Thyroid gland (tissue), 4 donors: ENCODE results near the gene TTBK1. TPM values are rescaled to one million over a fixed set of nuclear protein-coding genes. Genes with fewer than 3 reads are reported as not detected.

Experiments used
- DNase-seq, 2 donors: peaks; one replicate each; pipeline ENCODE4 v3.0.0-alpha.2; 2019
- H3K27ac ChIP-seq, 3 donors: fragments of 200-600 bp; sonication (generic); 1 replicate in 2 of 3; 2 replicates in 1 of 3; pipeline ENCODE4 v1.5.1; 2016 to 2019; ENCODE audit warnings: mild to moderate bottlenecking in 1 of 3, moderate library complexity in 1 of 3
- H3K27me3 ChIP-seq: fragments of 200-600 bp; sonication (generic); one replicate; pipeline ENCODE4 v1.5.1; 2019
- H3K36me3 ChIP-seq, 2 donors: fragments of 200-600 bp; sonication (generic); one replicate each; pipeline ENCODE4 v1.5.1; 2016 to 2019
- H3K4me1 ChIP-seq, 2 donors: fragments of 200-600 bp; sonication (generic); one replicate each; pipeline ENCODE4 v1.5.1; 2017 to 2019
- H3K4me3 ChIP-seq, 3 donors: fragments of 200-600 bp; sonication (generic); replicated peaks in 1 of 3; 1 replicate in 2 of 3; 2 replicates in 1 of 3; pipeline ENCODE4 v1.5.1; 2016; ENCODE audit warnings: mild to moderate bottlenecking in 1 of 3
- H3K9me3 ChIP-seq: fragments of 200-600 bp; sonication (generic); one replicate; pipeline ENCODE4 v1.5.1; 2017
- POLR2A ChIP-seq, 2 donors: fragments of 450-650 bp; IDR thresholded peaks; one replicate each; pipeline ENCODE4 v1.6.1; 2017; ENCODE audit warnings: antibody characterized with exemption in 2 of 2, mild to moderate bottlenecking in 2 of 2, moderate library complexity in 1 of 2
- WGBS, 2 donors: methylation state at CpG; one replicate each; pipeline ENCODE4 v1.1.5; 2017; 5-methylcytosine and 5-hydroxymethylcytosine counted together
- intact Hi-C: fragments of 100-400 bp; cut with DNase I; formaldehyde crosslinking; loops from one replicate; pipeline ENCODE4 v1.15.1; 2023
- total RNA-seq, 4 donors: library from RNA; depleted of rRNA; stranded (reverse); fragments of >200 nt; gene quantifications; one replicate each; pipeline ENCODE4 v1.2.3, GENCODE V29; 2016
- TF ChIP-seq, protein P1 (sequence below), 6 experiments: fragments of 200-600 bp in 3 of 6; fragments of 450-650 bp in 3 of 6; sonication (generic) in 3 of 6; IDR thresholded peaks; one replicate each; pipeline ENCODE4 v1.5.1; 2016 to 2019; ENCODE audit warnings: antibody characterized with exemption in 6 of 6, mild to moderate bottlenecking in 2 of 6, inconsistent platforms in 1 of 6, moderate library complexity in 1 of 6

Gene TTBK1
- total RNA-seq, 4 donors from 2014 or later, result 0.11 to 0.15 TPM; not detected in 2

DNA sequence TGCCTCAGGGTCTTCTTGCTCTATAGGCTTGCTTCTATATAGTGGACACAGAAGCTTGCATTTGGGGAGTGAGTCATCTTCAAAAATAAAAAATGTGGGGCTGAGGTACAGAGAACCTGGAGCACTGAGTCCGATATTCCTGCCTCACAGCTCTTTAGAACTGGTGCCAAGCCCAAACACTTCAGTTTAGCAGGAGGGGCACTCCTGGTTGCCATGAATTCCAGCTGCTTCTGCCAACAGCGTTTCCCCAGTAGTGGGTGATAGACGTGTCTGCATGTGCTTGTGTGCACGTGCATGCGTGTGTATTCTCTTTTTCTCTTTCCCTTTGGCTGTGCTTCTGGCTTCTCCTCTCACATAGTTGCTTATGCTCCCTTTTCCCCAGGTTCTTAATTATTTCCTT lies 25.9 kb upstream of the TTBK1 start:
- peak; percentile 82 to 85 for DNase-seq
- no peaks in the 10 kb centered on the region for H3K9me3 ChIP-seq
- H3K36me3 ChIP-seq, result peaks cover 6 to 8% of the 10 kb centered on the region in 2 donors
- intact Hi-C loops, result no loop called here
- H3K4me1 ChIP-seq, result peaks cover 3 to 8% of the 10 kb centered on the region in 2 donors
- no peak overlapping the region for H3K4me3 ChIP-seq
- H3K27ac ChIP-seq, result no peak overlapping the region
- TF ChIP-seq POLR2A (IDR thresholded peaks at IDR 0.05), result no peak
- TF ChIP-seq, protein P1, sequence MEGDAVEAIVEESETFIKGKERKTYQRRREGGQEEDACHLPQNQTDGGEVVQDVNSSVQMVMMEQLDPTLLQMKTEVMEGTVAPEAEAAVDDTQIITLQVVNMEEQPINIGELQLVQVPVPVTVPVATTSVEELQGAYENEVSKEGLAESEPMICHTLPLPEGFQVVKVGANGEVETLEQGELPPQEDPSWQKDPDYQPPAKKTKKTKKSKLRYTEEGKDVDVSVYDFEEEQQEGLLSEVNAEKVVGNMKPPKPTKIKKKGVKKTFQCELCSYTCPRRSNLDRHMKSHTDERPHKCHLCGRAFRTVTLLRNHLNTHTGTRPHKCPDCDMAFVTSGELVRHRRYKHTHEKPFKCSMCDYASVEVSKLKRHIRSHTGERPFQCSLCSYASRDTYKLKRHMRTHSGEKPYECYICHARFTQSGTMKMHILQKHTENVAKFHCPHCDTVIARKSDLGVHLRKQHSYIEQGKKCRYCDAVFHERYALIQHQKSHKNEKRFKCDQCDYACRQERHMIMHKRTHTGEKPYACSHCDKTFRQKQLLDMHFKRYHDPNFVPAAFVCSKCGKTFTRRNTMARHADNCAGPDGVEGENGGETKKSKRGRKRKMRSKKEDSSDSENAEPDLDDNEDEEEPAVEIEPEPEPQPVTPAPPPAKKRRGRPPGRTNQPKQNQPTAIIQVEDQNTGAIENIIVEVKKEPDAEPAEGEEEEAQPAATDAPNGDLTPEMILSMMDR (IDR thresholded peaks at IDR 0.05), result no peak
- 29 to 41% methylated on average over 5 of the region's 5 CpGs for WGBS, 2 donors
- H3K27me3 ChIP-seq, result no peaks in the 10 kb centered on the region

GRCh38 chr6:43219119-43219518 lies 24.2 kb upstream of the TTBK1 start:
- H3K27ac ChIP-seq, result no peak overlapping the region
- DNase-seq, result no peak
- WGBS, 2 donors, result 91 to 93% methylated on average over 3 of the region's 3 CpGs
- no peak overlapping the region for H3K4me3 ChIP-seq
- H3K36me3 ChIP-seq, result peaks cover 0 to 12% of the 10 kb centered on the region in 2 donors
- TF ChIP-seq, protein P1 (IDR thresholded peaks at IDR 0.05), result no peak
- no peak for TF ChIP-seq POLR2A (IDR thresholded peaks at IDR 0.05)
- no peaks in the 10 kb centered on the region for H3K27me3 ChIP-seq
- H3K9me3 ChIP-seq, result no peaks in the 10 kb centered on the region
- peaks cover 3 to 8% of the 10 kb centered on the region in 2 donors for H3K4me1 ChIP-seq
- intact Hi-C loops, result no loop called here

DNA sequence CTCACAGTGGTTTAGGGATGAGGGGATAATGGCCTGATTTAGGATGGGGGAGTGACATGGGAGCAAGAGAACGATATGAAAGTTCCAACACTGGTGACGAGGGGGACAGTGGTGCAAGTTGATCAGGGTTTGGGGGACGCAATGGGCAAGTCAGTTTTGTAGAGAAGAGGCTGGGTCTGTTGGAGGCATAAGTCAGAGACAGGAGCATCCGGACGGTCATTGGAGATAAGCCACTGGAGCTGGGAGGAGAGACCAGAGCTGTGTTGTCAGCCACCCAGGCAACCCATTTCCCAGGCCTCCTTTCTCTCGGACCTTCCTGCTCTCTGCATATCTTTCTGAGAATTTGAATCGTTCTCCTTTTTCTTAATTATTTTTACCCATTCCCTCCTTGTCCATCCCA lies 23.5 kb upstream of the TTBK1 start:
- Histone ChIP-seq H3K36me3 (peaks cover 0 to 12% of the 10 kb centered on the region in 2 donors), H3K9me3 (no peaks in the 10 kb centered on the region), H3K27ac (no peak overlapping the region), H3K4me1 (peaks cover 3 to 8% of the 10 kb centered on the region in 2 donors), H3K27me3 (no peaks in the 10 kb centered on the region), H3K4me3 (no peak overlapping the region)
- no peak for TF ChIP-seq POLR2A (IDR thresholded peaks at IDR 0.05)
- TF ChIP-seq, protein P1 (IDR thresholded peaks at IDR 0.05), result no peak
- intact Hi-C loops, result no loop called here
- WGBS, 2 donors, result 92 to 93% methylated on average over 7 of the region's 7 CpGs
- DNase-seq, result no peak

DNA sequence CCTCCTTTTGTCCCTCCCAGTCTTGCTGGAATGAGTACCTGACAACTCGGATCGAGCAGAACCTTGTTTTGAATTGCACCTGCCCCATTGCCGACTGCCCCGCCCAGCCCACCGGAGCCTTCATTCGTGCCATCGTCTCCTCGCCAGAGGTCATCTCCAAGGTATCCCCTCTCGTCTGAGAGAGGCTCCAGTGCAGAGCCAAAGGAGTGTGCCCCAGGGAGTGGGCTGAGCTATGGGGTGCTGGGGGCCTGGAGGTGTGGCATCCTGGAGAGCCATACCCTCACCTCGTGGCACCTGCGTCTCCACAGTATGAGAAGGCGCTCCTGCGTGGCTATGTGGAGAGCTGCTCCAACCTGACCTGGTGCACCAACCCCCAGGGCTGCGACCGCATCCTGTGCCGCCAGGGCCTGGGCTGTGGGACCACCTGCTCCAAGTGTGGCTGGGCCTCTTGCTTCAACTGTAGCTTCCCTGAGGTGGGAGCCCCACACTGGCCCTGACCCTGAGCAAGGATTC lies 22.8 kb upstream of the TTBK1 start:
- Histone ChIP-seq H3K36me3 (peaks cover 0 to 12% of the 10 kb centered on the region in 2 donors), H3K27me3 (no peaks in the 10 kb centered on the region), H3K9me3 (no peaks in the 10 kb centered on the region), H3K4me3 (no peak overlapping the region), H3K4me1 (peaks cover 3 to 8% of the 10 kb centered on the region in 2 donors), H3K27ac (no peak overlapping the region)
- WGBS, 2 donors, result 90 to 94% methylated on average over 9 to 14 of the region's 16 CpGs
- intact Hi-C loops, result no loop called here
- TF ChIP-seq, protein P1 (IDR thresholded peaks at IDR 0.05), result no peak
- no peak for TF ChIP-seq POLR2A (IDR thresholded peaks at IDR 0.05)
- no peak for DNase-seq

- intact Hi-C loops, result no loop called here
- no peak for TF ChIP-seq POLR2A (IDR thresholded peaks at IDR 0.05)
- TF ChIP-seq, protein P1 (IDR thresholded peaks at IDR 0.05), result no peak
- Histone ChIP-seq H3K27me3 (no peaks in the 10 kb centered on the region), H3K4me3 (no peak overlapping the region), H3K4me1 (peaks cover 3 to 8% of the 10 kb centered on the region in 2 donors), H3K27ac (no peak overlapping the region), H3K36me3 (peaks cover 0 to 7% of the 10 kb centered on the region in 2 donors), H3K9me3 (no peaks in the 10 kb centered on the region)
- WGBS, 2 donors, result 90 to 93% methylated on average over 17 of the region's 20 CpGs
- DNase-seq, result peak in 1 of 2 donors; percentile 31
Measured at GRCh38 chr6:43221046-43221972, 22.0 kb upstream of the TTBK1 start.
